B cell (primary cell): ENCODE data around the gene ITFG2.

Experiments used
- CTCF ChIP-seq: fragments of 200-600 bp; IDR thresholded peaks from one replicate; pipeline ENCODE4 v1.8.0; 2022; ENCODE audit warnings: antibody characterized with exemption, mild to moderate bottlenecking
- EZH2 ChIP-seq: IDR thresholded peaks from 2 replicates; pipeline ENCODE4 v1.6.1; 2012; ENCODE audit warnings: borderline replicate concordance, low read depth, mild to moderate bottlenecking, moderate library complexity, low read length; ENCODE audit not compliant: insufficient read depth, poor library complexity, severe bottlenecking

GRCh38 chr12:2764398-2764797 is 48.1 kb upstream of the ITFG2 start:
- TF ChIP-seq CTCF = no peak
- TF ChIP-seq EZH2 = no peak
